Panc1 (cell line): Measurements from ENCODE around the gene R3HDM2. TPM values are rescaled to one million over a fixed set of nuclear protein-coding genes. Genes with fewer than 3 reads are reported as not detected.

ENCODE experiments used
- ATAC-seq: fragments of 200-7000 bp; cut with Tn5 transposase; 2 replicates; pipeline ENCODE4 v1.9.1; 2020; ENCODE audit warnings: mild to moderate bottlenecking, moderate library complexity
- BruUV-seq: library from RNA; stranded (reverse); fragments of 400-500 nt; replicated peaks from 2 replicates; lab custom pipeline; 2021; lab: Mats Ljungman, UMichigan
- CTCF ChIA-PET: fragments of 300-600 bp; sonication (Branson Sonifier 250); formaldehyde crosslinking; loops from one replicate; lab custom pipeline; 2022; ENCODE audit warnings: antibody characterized with exemption; lab: Charles Lee
- POLR2A ChIA-PET: fragments of 300-600 bp; sonication (Branson Sonifier 250); formaldehyde crosslinking; loops from one replicate; lab custom pipeline; 2022; ENCODE audit warnings: antibody characterized with exemption; lab: Charles Lee
- DNase-seq: peaks from one replicate; pipeline ENCODE4 v3.0.0-alpha.2; 2010; ENCODE audit warnings: low read depth, low spot score
- H3K27ac ChIP-seq: 2 replicates; pipeline ENCODE4 v1.5.1; 2011; ENCODE audit warnings: mild to moderate bottlenecking, low read length, inconsistent platforms
- H3K27me3 ChIP-seq: fragments of 200-500 bp; sonication (Bioruptor generic); 2 replicates; pipeline ENCODE4 v1.6.0; 2014; ENCODE audit warnings: low read length, inconsistent platforms; ENCODE audit not compliant: control insufficient read depth, insufficient read depth
- H3K36me3 ChIP-seq: fragments of 200-500 bp; sonication (Bioruptor generic); 2 replicates; pipeline ENCODE4 v1.5.1; 2014; ENCODE audit warnings: inconsistent platforms, mild to moderate bottlenecking, low read length, moderate library complexity; ENCODE audit not compliant: control insufficient read depth, insufficient read depth
- H3K4me1 ChIP-seq: 2 replicates; pipeline ENCODE4 v1.5.1; 2011; ENCODE audit warnings: inconsistent platforms, mild to moderate bottlenecking, low read length, moderate library complexity; ENCODE audit not compliant: control insufficient read depth, insufficient read depth
- H3K4me3 ChIP-seq, 2 experiments: 2 replicates each; pipeline ENCODE4 v1.5.1; 2011 to 2012; ENCODE audit warnings: low read depth in 2 of 2, low read length in 2 of 2, mild to moderate bottlenecking in 2 of 2, inconsistent platforms in 1 of 2, moderate library complexity in 1 of 2
- H3K9me3 ChIP-seq: fragments of 200-500 bp; sonication (Bioruptor generic); 2 replicates; pipeline ENCODE4 v1.5.1; 2014; ENCODE audit warnings: low read depth, mild to moderate bottlenecking, inconsistent platforms, low read length, moderate library complexity; ENCODE audit not compliant: control insufficient read depth, insufficient read depth
- CTCF ChIP-seq: fragments of 450-650 bp; IDR thresholded peaks from 2 replicates; pipeline ENCODE4 v1.5.1; 2017; ENCODE audit warnings: mild to moderate bottlenecking
- POLR2AphosphoS5 ChIP-seq: IDR thresholded peaks from 2 replicates; pipeline ENCODE4 v1.6.1; 2012; ENCODE audit warnings: mild to moderate bottlenecking, low read depth, low read length, moderate library complexity
- REST ChIP-seq, 2 experiments: IDR thresholded peaks; 2 replicates each; pipeline ENCODE4 v1.6.1; 2011 to 2012; ENCODE audit warnings: low read depth in 2 of 2, control low read depth in 1 of 2, low read length in 1 of 2, mild to moderate bottlenecking in 1 of 2, moderate library complexity in 1 of 2; ENCODE audit not compliant: insufficient read depth in 1 of 2
- SIN3A ChIP-seq: IDR thresholded peaks from 2 replicates; pipeline ENCODE4 v1.6.1; 2012; ENCODE audit warnings: low read depth, mild to moderate bottlenecking, low read length, moderate library complexity, borderline replicate concordance; ENCODE audit not compliant: insufficient read depth
- TCF7L2 ChIP-seq: IDR thresholded peaks from 2 replicates; pipeline ENCODE4 v1.6.1; 2011; ENCODE audit warnings: mild to moderate bottlenecking, low read depth, low read length, inconsistent platforms
- in situ Hi-C: cut with HindIII; loops from 2 replicates; pipeline ENCODE4 v1.10.0; 2016; ENCODE audit warnings: low sequenced_read_pairs, low pct_unique_long_range_greater_than_20kb
- intact Hi-C: fragments of 100-400 bp; cut with micrococcal nuclease; formaldehyde crosslinking; loops from one replicate; pipeline ENCODE4 v1.10.0; 2022; ENCODE audit not compliant: unreplicated experiment
- total RNA-seq: library from RNA; stranded (reverse); gene quantifications from one replicate; pipeline ENCODE4 v1.2.1, GENCODE V29; 2021; ENCODE audit not compliant: unreplicated experiment

The R3HDM2 gene
- total RNA-seq, 1 experiment from 2014 or later, result 56.5 TPM

DNA sequence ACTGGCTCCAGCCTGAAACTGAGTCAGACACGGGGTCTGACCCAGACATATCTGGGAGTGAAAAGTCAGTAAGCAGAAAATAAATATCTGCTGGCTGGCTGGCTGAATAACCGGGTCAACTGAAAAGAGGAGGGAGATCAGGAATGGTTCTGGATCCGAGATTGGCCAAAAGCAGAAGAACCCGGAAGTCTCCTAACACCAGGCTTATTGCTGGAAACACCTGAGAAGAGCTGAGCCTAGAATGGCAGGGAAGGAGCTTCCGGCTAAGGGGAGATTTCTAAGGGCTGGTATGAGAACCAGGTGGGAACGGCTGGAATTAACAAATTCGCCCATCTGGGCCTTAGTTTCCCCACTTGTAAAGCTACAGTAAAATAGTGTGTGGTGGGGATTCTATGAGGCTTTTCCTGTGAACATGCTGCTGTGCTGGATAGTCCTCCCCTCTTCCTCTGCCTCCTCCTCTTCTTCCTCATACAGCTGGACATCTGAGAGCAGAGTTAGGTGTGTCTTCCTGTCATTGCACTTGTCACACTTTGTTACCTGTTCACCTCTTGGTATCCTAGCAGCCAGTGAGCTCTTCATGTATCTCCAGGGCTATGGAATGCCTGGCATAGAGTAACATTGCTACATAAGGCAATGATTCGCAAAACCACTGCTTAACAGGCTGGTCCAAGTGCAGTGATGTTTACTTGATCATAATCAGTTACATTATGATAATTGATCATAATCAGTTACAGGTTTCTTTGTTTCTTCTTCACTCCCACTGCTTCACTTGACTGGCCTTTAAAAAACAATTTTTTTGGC lies 203.3 kb downstream of the R3HDM2 start:
- Histone ChIP-seq H3K36me3 (no peaks in the 10 kb centered on the region; the same call in none of the 2 replicates), H3K27me3 (no peaks in the 10 kb centered on the region), H3K27ac (no peak overlapping the region), H3K9me3 (no peaks in the 10 kb centered on the region), H3K4me1 (peaks cover 8% of the 10 kb centered on the region; the same call in 1 of the 2 replicates), H3K4me3 (no peak overlapping the region)
- BruUV-seq, result no TSS peak
- intact Hi-C loops (no loop called here), in situ Hi-C loops (no loop called here)
- TF ChIP-seq SIN3A (no peak), REST (IDR thresholded peaks at IDR 0.05; ENCODE audit: insufficient read depth in 1 of 2, low read depth in 2 of 2, low read length in 1 of 2) (no peak), TCF7L2 (no peak), POLR2AphosphoS5 (no peak), CTCF (no peak)
- ChIA-PET CTCF (no interaction called here), POLR2A (no interaction called here)
- DNase-seq (no peak), ATAC-seq (no peak)

DNA sequence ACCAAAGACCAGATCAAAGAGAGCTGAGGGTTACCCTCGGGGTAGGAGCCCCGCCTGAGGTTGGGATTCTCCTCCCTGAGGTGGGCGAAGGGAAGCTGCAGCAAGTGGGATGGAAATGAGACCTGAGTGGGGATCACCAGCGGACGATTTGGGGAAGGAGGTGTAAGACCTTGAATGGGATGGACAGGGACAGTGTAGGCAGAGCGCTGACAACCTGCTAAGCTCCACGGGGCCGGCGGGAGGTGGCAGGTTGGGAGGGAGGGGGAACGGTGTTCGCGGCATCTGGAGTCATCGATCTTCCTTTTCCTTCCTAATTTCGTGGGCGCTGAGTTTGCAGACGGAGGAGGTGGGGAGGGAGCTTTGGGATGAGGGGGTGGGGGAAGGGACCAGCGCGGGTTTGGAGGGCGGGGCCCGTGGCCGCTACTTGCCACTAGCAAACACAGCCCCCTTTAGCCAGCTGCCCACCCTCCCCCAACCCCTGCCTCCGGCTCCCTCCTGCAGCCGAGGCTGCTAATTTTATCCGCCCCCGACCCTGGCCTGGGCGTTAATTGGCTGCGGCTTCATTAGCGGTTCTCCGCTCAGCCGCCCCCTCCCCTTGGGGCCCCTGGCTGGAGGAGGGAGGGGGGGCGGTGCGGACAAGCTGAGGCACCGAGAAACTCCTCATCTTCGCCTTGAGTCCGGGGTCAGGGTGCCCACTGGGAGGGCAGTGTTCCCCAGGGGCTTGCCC lies 204.1 kb downstream of the R3HDM2 start:
- in situ Hi-C loops, result no loop called here
- Histone ChIP-seq H3K27ac (no peak overlapping the region), H3K4me1 (peaks cover 8% of the 10 kb centered on the region; the same call in 1 of the 2 replicates), H3K9me3 (no peaks in the 10 kb centered on the region), H3K27me3 (no peaks in the 10 kb centered on the region), H3K36me3 (no peaks in the 10 kb centered on the region; the same call in 1 of the 2 replicates), H3K4me3 (no peak overlapping the region)
- POLR2A ChIA-PET, result no interaction called here
- intact Hi-C loops, result no loop called here
- no peak for ATAC-seq
- no peak for DNase-seq
- BruUV-seq, result no TSS peak
- CTCF ChIA-PET, result interaction anchor here (0.8 kb wide), 1 partner anchor 13 kb away, joined by 8 read pairs; no protein-coding TSS in a partner anchor
- no peak for TF ChIP-seq REST (IDR thresholded peaks at IDR 0.05; ENCODE audit: insufficient read depth in 1 of 2, low read depth in 2 of 2, low read length in 1 of 2)
- no peak for TF ChIP-seq POLR2AphosphoS5
- TF ChIP-seq SIN3A, result no peak
- TF ChIP-seq CTCF, result no peak
- TF ChIP-seq TCF7L2, result no peak
